CD14-positive monocyte (primary cell): ENCODE measurements around the gene CDKN2C. TPM values are rescaled to one million over a fixed set of nuclear protein-coding genes. Genes with fewer than 3 reads are reported as not detected.

Experiments
- DNase-seq, 3 donors: peaks; one replicate each; pipeline ENCODE4 v3.0.0-alpha.2; 2011 to 2022
- H2AFZ ChIP-seq: 2 replicates; pipeline ENCODE4 v1.6.0; 2012; ENCODE audit warnings: mild to moderate bottlenecking, low read depth, low read length, inconsistent platforms; ENCODE audit not compliant: insufficient read depth, poor library complexity, severe bottlenecking
- H3K27ac ChIP-seq, 2 donors: 1 replicate in 1 of 2; 2 replicates in 1 of 2; pipeline ENCODE4 v1.5.1; 2012 to 2013; ENCODE audit warnings: low read length in 2 of 2, control low read depth in 1 of 2, inconsistent platforms in 1 of 2, low read depth in 1 of 2, mild to moderate bottlenecking in 1 of 2
- H3K27me3 ChIP-seq, 2 donors: one replicate each; pipeline versions ENCODE4 v1.6.0 to v1.6.1; 2011 to 2013; ENCODE audit warnings: low read length in 2 of 2; ENCODE audit not compliant: control insufficient read depth in 2 of 2, insufficient read depth in 2 of 2
- H3K36me3 ChIP-seq, 2 donors: replicated peaks in 1 of 2; 1 replicate in 1 of 2; 2 replicates in 1 of 2; pipeline versions ENCODE4 v1.5.1 to v1.6.1; 2012 to 2013; ENCODE audit warnings: low read length in 2 of 2, control low read depth in 1 of 2, inconsistent platforms in 1 of 2, mild to moderate bottlenecking in 1 of 2; ENCODE audit not compliant: insufficient read depth in 2 of 2, control insufficient read depth in 1 of 2
- H3K4me1 ChIP-seq, 2 donors: 1 replicate in 1 of 2; 2 replicates in 1 of 2; pipeline versions ENCODE4 v1.5.1 to v1.6.1; 2012 to 2013; ENCODE audit warnings: low read length in 2 of 2, control low read depth in 1 of 2, inconsistent platforms in 1 of 2, mild to moderate bottlenecking in 1 of 2, moderate library complexity in 1 of 2; ENCODE audit not compliant: insufficient read depth in 2 of 2, control insufficient read depth in 1 of 2
- H3K4me2 ChIP-seq: replicated peaks from 2 replicates; pipeline ENCODE3; 2012; ENCODE audit warnings: low read length, moderate library complexity, mild to moderate bottlenecking; ENCODE audit not compliant: poor library complexity, severe bottlenecking; ENCODE audit errors: extremely low read depth
- H3K4me3 ChIP-seq, 3 experiments: fragments of 200-600 bp in 1 of 3; sonication (generic) in 1 of 3; replicated peaks in 1 of 3; 1 replicate in 2 of 3; 2 replicates in 1 of 3; pipeline ENCODE4 v1.5.1; 2011 to 2013; ENCODE audit warnings: low read length in 3 of 3, mild to moderate bottlenecking in 3 of 3, control low read depth in 2 of 3, low read depth in 2 of 3, inconsistent platforms in 1 of 3, moderate library complexity in 1 of 3
- H3K79me2 ChIP-seq: 2 replicates; pipeline ENCODE4 v1.6.0; 2012; ENCODE audit warnings: mild to moderate bottlenecking, control low read depth, inconsistent platforms, low read length, moderate library complexity; ENCODE audit not compliant: insufficient read depth
- H3K9ac ChIP-seq: 2 replicates; pipeline ENCODE4 v1.6.0; 2017; ENCODE audit warnings: low read length, mild to moderate bottlenecking; ENCODE audit not compliant: insufficient read depth, poor library complexity, severe bottlenecking
- H3K9me3 ChIP-seq, 2 donors: replicated peaks in 1 of 2; 1 replicate in 1 of 2; 2 replicates in 1 of 2; pipeline versions ENCODE4 v1.5.1 to v1.6.1; 2012 to 2013; ENCODE audit warnings: low read length in 2 of 2, control low read depth in 1 of 2; ENCODE audit not compliant: control insufficient read depth in 1 of 2, insufficient read depth in 1 of 2
- H4K20me1 ChIP-seq: 2 replicates; pipeline ENCODE4 v1.6.0; 2012; ENCODE audit warnings: mild to moderate bottlenecking, low read length, control low read depth, moderate library complexity; ENCODE audit not compliant: insufficient read depth
- H3K27ac Mint-ChIP-seq, 7 donors: one replicate each; pipeline ENCODE4 v1.8.0; 2020; ENCODE audit warnings: mild to moderate bottlenecking in 7 of 7, mixed read lengths in 7 of 7, moderate library complexity in 6 of 7, inconsistent platforms in 2 of 7
- H3K27me3 Mint-ChIP-seq, 3 donors: one replicate each; pipeline ENCODE4 v1.8.0; 2021 to 2022; ENCODE audit warnings: low read depth in 3 of 3, mild to moderate bottlenecking in 3 of 3, mixed read lengths in 3 of 3, moderate library complexity in 3 of 3, inconsistent platforms in 1 of 3
- H3K36me3 Mint-ChIP-seq, 2 donors: one replicate each; pipeline ENCODE4 v1.8.0; 2020; ENCODE audit warnings: mixed read lengths in 2 of 2, inconsistent platforms in 1 of 2, mild to moderate bottlenecking in 1 of 2
- H3K4me1 Mint-ChIP-seq: one replicate; pipeline ENCODE4 v1.8.0; 2020; ENCODE audit warnings: mild to moderate bottlenecking, mixed read lengths
- H3K4me3 Mint-ChIP-seq, 2 donors: one replicate each; pipeline ENCODE4 v1.8.0; 2020; ENCODE audit warnings: mild to moderate bottlenecking in 2 of 2, mixed read lengths in 2 of 2, moderate library complexity in 1 of 2
- H3K9me3 Mint-ChIP-seq, 7 donors: one replicate each; pipeline ENCODE4 v1.8.0; 2020 to 2022; ENCODE audit warnings: mixed read lengths in 7 of 7, mild to moderate bottlenecking in 6 of 7, moderate library complexity in 6 of 7, inconsistent platforms in 2 of 7
- CTCF ChIP-seq: fragments of 200-600 bp; IDR thresholded peaks from one replicate; pipeline ENCODE4 v1.8.0; 2022; ENCODE audit warnings: antibody characterized with exemption, mild to moderate bottlenecking
- WGBS: methylation state at CpG from one replicate; pipeline ENCODE4 v1.1.5; 2013; ENCODE audit warnings: missing lambda C conversion rate; ENCODE audit not compliant: insufficient coverage; 5-methylcytosine and 5-hydroxymethylcytosine counted together
- intact Hi-C, 2 donors: fragments of 100-400 bp; cut with micrococcal nuclease; formaldehyde crosslinking; loops; one replicate each; pipeline versions ENCODE4 v1.15.0 to v1.15.1; 2023
- polyA plus RNA-seq, 3 donors: library from polyadenylated mRNA; depleted of rRNA in 1 of 3; unstranded in 2 of 3; stranded (reverse) in 1 of 3; fragments of 300-500 nt in 2 of 3; fragments of >200 nt in 1 of 3; fragmentation: Illumina TruSeq in 2 of 3; gene quantifications; 1 replicate in 2 of 3; 2 replicates in 1 of 3; pipeline ENCODE4 v1.2.3, GENCODE V29; 2012 to 2021

The CDKN2C gene
- polyA plus RNA-seq, 3 donors = 5.3 to 9.9 (median 7.4) TPM

DNA sequence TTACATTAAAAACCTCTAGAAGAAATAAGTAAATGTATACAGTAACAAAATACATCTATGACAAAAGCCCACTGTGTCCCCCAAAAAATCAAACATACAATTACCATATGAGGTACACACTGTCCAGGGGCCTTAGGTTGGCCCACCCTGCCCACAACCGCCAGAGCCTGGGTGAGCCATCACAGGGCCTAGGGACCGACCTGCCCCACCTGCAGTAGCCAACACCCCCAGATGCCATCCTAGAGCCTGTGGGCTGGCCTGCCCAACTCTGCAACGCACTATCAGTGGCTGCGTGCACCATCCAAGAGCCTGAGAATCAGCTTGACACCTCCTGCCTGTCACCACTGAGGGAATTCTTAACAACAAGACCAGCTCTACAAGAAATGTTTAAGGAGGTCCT lies 49.0 kb upstream of the CDKN2C start:
- peaks cover 0 to 4% of the 10 kb centered on the region in 2 donors for H3K4me1 ChIP-seq
- H4K20me1 ChIP-seq = peaks cover 4% of the 10 kb centered on the region
- H3K27ac ChIP-seq = no peak overlapping the region
- no peaks in the 10 kb centered on the region for H3K27me3 Mint-ChIP-seq
- H3K4me3 Mint-ChIP-seq = no peak overlapping the region
- no peak for DNase-seq
- peaks cover 2 to 9% of the 10 kb centered on the region in 2 donors for H3K36me3 Mint-ChIP-seq
- peaks cover 17% of the 10 kb centered on the region for H3K4me1 Mint-ChIP-seq
- H3K4me3 ChIP-seq = no peak overlapping the region
- no peak for TF ChIP-seq CTCF
- H3K4me2 ChIP-seq = no peak overlapping the region
- no peak overlapping the region for H3K9ac ChIP-seq
- H2AFZ ChIP-seq = no peak overlapping the region
- no peaks in the 10 kb centered on the region for H3K36me3 ChIP-seq
- intact Hi-C loops = loop anchor here in 1 of 2 donors (10.0 kb wide), 1 partner anchor 264 kb away; no protein-coding TSS in a partner anchor
- WGBS = 100% methylated on average over 2 of the region's 4 CpGs
- no peaks in the 10 kb centered on the region for H3K27me3 ChIP-seq
- H3K79me2 ChIP-seq = peaks cover 74% of the 10 kb centered on the region
- no peak overlapping the region for H3K27ac Mint-ChIP-seq
- H3K9me3 Mint-ChIP-seq = peaks cover 12 to 33% (median 24%) of the 10 kb centered on the region in 7 donors
- peaks cover 12 to 30% of the 10 kb centered on the region in 2 donors for H3K9me3 ChIP-seq

- no peaks in the 10 kb centered on the region for H3K4me1 ChIP-seq
- no peak overlapping the region for H3K4me3 ChIP-seq
- no peak for DNase-seq
- H3K4me3 Mint-ChIP-seq = no peak overlapping the region
- H3K36me3 Mint-ChIP-seq = peaks cover 8 to 9% of the 10 kb centered on the region in 2 donors
- no peak for TF ChIP-seq CTCF
- no CpG with 5 or more reads among the region's 1 CpG for WGBS
- no peaks in the 10 kb centered on the region for H3K36me3 ChIP-seq
- H3K27ac ChIP-seq = no peak overlapping the region
- H3K27ac Mint-ChIP-seq = no peak overlapping the region
- H2AFZ ChIP-seq = no peak overlapping the region
- H3K9me3 Mint-ChIP-seq = peaks cover 12 to 33% (median 24%) of the 10 kb centered on the region in 7 donors
- intact Hi-C loops = loop anchor here in 1 of 2 donors (10.0 kb wide), 1 partner anchor 261 kb away; no protein-coding TSS in a partner anchor
- H3K79me2 ChIP-seq = peaks cover 83% of the 10 kb centered on the region
- H4K20me1 ChIP-seq = peaks cover 5% of the 10 kb centered on the region
- peaks cover 12 to 30% of the 10 kb centered on the region in 2 donors for H3K9me3 ChIP-seq
- H3K4me2 ChIP-seq = no peak overlapping the region
- H3K9ac ChIP-seq = no peak overlapping the region
- no peaks in the 10 kb centered on the region for H3K27me3 Mint-ChIP-seq
- H3K4me1 Mint-ChIP-seq = peaks cover 1% of the 10 kb centered on the region
- no peaks in the 10 kb centered on the region for H3K27me3 ChIP-seq
These were observed 46.5 kb upstream of the CDKN2C start for GRCh38 chr1:50923564-50923963.
